T-helper 1 cell treated with Interleukin-12 subunit alpha and Interleukin-12 subunit beta and Interleukin-4 antibody, amounts not matched to agents 30 μg/mL and 1 μg/mL, for 36 hours (primary cell): ENCODE measurements around the gene SLC36A1.

ENCODE experiments used
- H3K27ac Mint-ChIP-seq: one replicate; pipeline ENCODE4 v1.8.0; 2021; ENCODE audit warnings: mild to moderate bottlenecking, mixed read lengths
- H3K27me3 Mint-ChIP-seq: one replicate; pipeline ENCODE4 v1.8.0; 2021; ENCODE audit warnings: low read depth, mixed read lengths
- H3K36me3 Mint-ChIP-seq: one replicate; pipeline ENCODE4 v1.8.0; 2021; ENCODE audit warnings: low read depth, mixed read lengths
- H3K4me1 Mint-ChIP-seq: one replicate; pipeline ENCODE4 v1.8.0; 2021; ENCODE audit warnings: low read depth, mixed read lengths
- H3K4me3 Mint-ChIP-seq: one replicate; pipeline ENCODE4 v1.8.0; 2021; ENCODE audit warnings: mild to moderate bottlenecking, moderate library complexity, mixed read lengths
- H3K9me3 Mint-ChIP-seq: one replicate; pipeline ENCODE4 v1.8.0; 2021; ENCODE audit warnings: mixed read lengths

Gene SLC36A1

GRCh38 chr5:151520294-151520693, 72.9 kb downstream of the SLC36A1 start:
- no peaks in the 10 kb centered on the region for H3K36me3 Mint-ChIP-seq
- H3K27ac Mint-ChIP-seq: no peak overlapping the region
- H3K9me3 Mint-ChIP-seq: no peaks in the 10 kb centered on the region
- H3K4me3 Mint-ChIP-seq: no peak overlapping the region
- peaks cover 2% of the 10 kb centered on the region for H3K4me1 Mint-ChIP-seq
- H3K27me3 Mint-ChIP-seq: peaks cover 9% of the 10 kb centered on the region

GRCh38 chr5:151522226-151522625, 74.8 kb downstream of the SLC36A1 start:
- Mint-ChIP-seq H3K4me1 (peaks cover 2% of the 10 kb centered on the region), H3K9me3 (no peaks in the 10 kb centered on the region), H3K27ac (no peak overlapping the region), H3K27me3 (peaks cover 9% of the 10 kb centered on the region), H3K4me3 (no peak overlapping the region), H3K36me3 (no peaks in the 10 kb centered on the region)

- H3K9me3 Mint-ChIP-seq: no peaks in the 10 kb centered on the region
- H3K27me3 Mint-ChIP-seq: peaks cover 9% of the 10 kb centered on the region
- no peak overlapping the region for H3K27ac Mint-ChIP-seq
- H3K4me3 Mint-ChIP-seq: no peak overlapping the region
- peaks cover 2% of the 10 kb centered on the region for H3K4me1 Mint-ChIP-seq
- H3K36me3 Mint-ChIP-seq: no peaks in the 10 kb centered on the region
These were observed 75.9 kb downstream of the SLC36A1 start for GRCh38 chr5:151523335-151523734.

GRCh38 chr5:151528153-151528552, 80.8 kb downstream of the SLC36A1 start:
- no peak overlapping the region for H3K4me3 Mint-ChIP-seq
- peaks cover 8% of the 10 kb centered on the region for H3K27me3 Mint-ChIP-seq
- no peaks in the 10 kb centered on the region for H3K4me1 Mint-ChIP-seq
- H3K9me3 Mint-ChIP-seq: no peaks in the 10 kb centered on the region
- no peaks in the 10 kb centered on the region for H3K36me3 Mint-ChIP-seq
- H3K27ac Mint-ChIP-seq: no peak overlapping the region

DNA sequence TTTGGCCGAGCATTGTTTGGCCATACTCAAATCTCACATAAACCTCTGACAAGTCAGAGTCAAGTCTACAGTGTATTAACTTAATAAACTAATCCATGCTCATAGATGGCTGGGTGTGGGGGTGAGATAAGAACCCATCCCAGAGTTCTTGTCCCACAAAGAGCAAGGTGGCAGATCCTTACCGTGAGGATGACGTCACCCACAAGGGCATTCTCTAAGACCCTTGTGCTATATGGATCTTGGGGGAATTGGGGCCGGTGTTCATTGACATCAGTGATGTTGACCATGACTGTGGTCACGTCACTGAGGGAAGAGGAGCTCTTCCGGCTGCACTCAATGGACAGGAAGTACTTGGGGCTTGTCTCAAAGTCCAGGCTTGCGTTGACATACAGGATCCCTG, 81.6 kb downstream of the SLC36A1 start:
- Mint-ChIP-seq H3K4me1 (no peaks in the 10 kb centered on the region), H3K4me3 (no peak overlapping the region), H3K27me3 (peaks cover 12% of the 10 kb centered on the region), H3K36me3 (no peaks in the 10 kb centered on the region), H3K9me3 (no peaks in the 10 kb centered on the region), H3K27ac (no peak overlapping the region)

- Mint-ChIP-seq H3K36me3 (no peaks in the 10 kb centered on the region), H3K27me3 (peaks cover 6% of the 10 kb centered on the region), H3K4me1 (no peaks in the 10 kb centered on the region), H3K4me3 (no peak overlapping the region), H3K27ac (no peak overlapping the region), H3K9me3 (no peaks in the 10 kb centered on the region)
These were observed 84.2 kb downstream of the SLC36A1 start for GRCh38 chr5:151531581-151531980.

DNA sequence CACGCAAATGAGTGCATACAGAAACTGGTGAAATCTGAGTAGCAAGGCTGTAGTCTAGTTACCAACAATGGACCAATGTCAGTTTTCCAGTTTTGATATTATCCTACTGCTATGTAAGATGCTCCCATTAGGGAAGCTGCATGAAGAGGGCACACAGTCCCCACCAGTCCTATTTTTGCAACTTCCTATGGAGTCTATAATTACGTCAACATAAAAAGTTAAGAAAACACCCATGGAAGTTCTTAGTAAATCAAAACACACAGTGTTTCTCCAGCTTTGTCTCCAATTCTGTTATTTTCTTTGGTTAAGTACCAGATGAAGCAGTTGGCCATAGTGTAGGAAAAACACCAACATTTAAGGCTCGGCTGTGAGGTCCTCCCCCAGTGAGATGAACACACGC, 85.0 kb downstream of the SLC36A1 start:
- H3K4me3 Mint-ChIP-seq: no peak overlapping the region
- H3K27me3 Mint-ChIP-seq: peaks cover 6% of the 10 kb centered on the region
- no peaks in the 10 kb centered on the region for H3K9me3 Mint-ChIP-seq
- no peaks in the 10 kb centered on the region for H3K36me3 Mint-ChIP-seq
- H3K27ac Mint-ChIP-seq: no peak overlapping the region
- no peaks in the 10 kb centered on the region for H3K4me1 Mint-ChIP-seq

DNA sequence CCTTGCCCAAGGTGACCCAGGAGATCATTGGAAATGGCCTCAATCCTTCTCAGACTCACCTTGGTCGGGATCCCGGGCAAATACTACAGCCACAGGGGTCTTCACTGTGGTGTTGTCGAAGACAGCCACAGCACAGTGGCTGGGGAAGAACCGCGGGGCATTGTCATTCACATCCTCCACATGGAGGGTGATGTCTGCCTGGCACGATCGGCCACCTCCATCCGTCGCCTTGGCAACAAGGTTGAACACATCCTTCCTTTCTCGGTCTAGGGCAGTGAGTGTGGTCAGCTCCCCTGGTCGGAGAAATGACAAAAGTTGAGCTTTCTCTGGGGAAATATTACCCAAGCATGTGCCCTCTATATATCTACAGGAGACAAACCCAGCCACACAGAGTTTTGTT, 86.9 kb downstream of the SLC36A1 start:
- Mint-ChIP-seq H3K4me3 (no peak overlapping the region), H3K27ac (no peak overlapping the region), H3K36me3 (no peaks in the 10 kb centered on the region), H3K9me3 (no peaks in the 10 kb centered on the region), H3K4me1 (no peaks in the 10 kb centered on the region), H3K27me3 (peaks cover 6% of the 10 kb centered on the region)

GRCh38 chr5:151537044-151537443, 89.6 kb downstream of the SLC36A1 start:
- Mint-ChIP-seq H3K4me3 (no peak overlapping the region), H3K27me3 (peaks cover 6% of the 10 kb centered on the region), H3K9me3 (no peaks in the 10 kb centered on the region), H3K27ac (no peak overlapping the region), H3K36me3 (no peaks in the 10 kb centered on the region), H3K4me1 (no peaks in the 10 kb centered on the region)

- Mint-ChIP-seq H3K9me3 (no peaks in the 10 kb centered on the region), H3K27ac (no peak overlapping the region), H3K4me1 (no peaks in the 10 kb centered on the region), H3K27me3 (no peaks in the 10 kb centered on the region), H3K4me3 (no peak overlapping the region), H3K36me3 (no peaks in the 10 kb centered on the region)
These were observed 94.2 kb downstream of the SLC36A1 start for GRCh38 chr5:151541571-151541970.
